HK-2 (cell line): ENCODE data around the gene MASP1.
"Not testable (repeated sequence)": the region's sequence is repeated elsewhere in the genome, so short reads cannot be mapped to it uniquely, and the experiment has no call there.

ENCODE experiments used
- DNase-seq: peaks from one replicate; pipeline ENCODE4 v3.0.0-alpha.2; 2018; ENCODE audit not compliant: unreplicated experiment

Gene MASP1

DNA sequence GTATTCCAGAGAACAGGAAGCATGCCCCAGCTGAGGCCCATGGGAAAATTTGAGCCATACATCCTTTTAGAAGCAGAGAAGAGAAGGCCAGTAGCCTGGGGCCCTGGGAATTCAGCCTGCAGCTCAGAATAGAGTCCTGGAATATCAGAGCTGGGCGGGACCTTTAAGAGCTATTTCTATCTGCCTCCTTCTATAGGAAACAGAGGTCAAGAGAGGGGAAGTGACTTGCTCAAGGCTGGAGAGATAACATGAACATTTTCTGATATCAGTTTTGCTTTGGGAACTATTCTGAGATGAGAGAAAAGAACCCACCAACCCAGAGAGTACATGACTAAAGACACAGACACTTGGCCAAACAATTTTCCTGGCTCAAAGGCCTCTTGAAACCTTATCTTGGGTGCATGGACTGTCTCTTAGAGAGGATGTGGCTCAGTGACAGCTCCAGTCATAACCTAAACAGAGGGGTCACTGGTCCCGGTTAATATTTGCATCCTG lies 26.0 kb downstream of the MASP1 start:
- DNase-seq: no peak

DNA sequence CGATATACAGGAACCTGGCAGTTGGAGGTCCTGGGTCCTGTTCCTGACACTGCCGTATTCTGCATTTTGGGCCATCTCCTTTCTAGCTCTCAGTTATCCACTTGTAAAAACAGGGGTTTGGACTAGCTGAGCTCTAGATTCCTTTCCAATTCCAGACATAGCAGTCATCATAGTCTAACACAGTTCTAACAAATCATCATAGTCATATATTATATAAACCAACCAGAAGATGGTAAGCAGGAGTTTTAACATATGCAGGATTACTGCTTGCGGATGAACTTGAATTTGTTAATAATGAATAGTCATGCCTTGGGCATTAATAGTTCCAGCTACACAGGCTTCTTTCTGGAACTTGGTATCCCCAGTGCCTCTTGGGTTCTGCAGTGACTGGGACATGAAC lies 26.6 kb downstream of the MASP1 start:
- no peak for DNase-seq

DNA sequence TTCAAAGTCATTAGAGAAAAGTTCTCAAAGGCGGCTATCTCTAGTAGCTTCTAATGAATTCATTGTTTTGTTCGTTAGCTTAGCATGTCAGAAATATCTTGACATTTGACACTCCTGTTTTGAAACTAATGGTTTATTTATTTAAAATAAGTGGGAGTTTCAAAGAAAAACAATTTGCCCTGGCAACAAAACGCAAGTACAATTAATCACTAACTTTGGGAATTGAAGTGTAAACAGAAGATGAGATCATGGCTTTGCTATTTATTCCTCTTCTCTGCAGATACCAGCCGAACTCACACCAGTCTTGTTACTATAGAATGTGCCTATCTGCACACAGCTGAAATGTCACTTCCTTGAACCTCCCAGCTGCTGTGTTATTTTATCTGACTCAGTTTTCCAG lies 27.5 kb downstream of the MASP1 start:
- DNase-seq: no peak

DNA sequence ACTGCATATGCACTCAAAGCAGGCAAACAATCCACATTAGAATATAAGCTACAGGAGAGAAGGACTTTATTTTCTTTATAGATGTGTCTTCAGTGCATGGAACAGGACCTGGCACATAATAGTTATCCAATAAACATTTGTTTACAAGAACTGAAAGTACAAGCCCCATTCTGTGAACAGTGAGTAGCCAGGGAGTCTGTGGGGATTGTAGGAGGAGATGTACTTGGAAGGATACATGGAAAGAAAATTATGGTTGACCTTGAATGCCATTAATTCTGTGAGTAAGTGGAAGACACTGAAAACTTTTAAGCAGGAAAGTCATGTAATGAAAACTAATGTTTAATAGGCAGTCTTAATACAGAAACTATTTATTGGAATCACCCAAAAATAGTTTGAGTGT lies 28.3 kb downstream of the MASP1 start:
- DNase-seq: no peak

DNA sequence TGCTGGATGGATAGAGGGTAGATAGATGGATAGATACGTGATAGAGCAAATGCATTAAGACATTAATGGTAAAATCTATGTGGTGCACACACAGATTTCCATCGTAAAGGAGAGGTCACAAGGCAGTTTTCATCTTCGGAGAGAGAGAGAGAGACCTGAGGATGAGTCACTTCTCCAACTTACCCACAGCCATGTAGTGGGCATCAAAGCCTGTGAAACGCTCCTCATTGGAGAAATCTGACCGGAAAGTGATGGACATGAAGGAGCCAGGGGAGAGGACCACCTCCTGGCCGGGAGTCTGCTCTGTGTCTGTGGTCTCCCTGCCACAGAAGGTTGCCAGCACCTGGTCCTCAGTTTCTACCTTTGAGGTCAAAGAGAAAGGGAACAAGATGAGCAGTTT lies 29.2 kb downstream of the MASP1 start:
- DNase-seq: no peak

DNA sequence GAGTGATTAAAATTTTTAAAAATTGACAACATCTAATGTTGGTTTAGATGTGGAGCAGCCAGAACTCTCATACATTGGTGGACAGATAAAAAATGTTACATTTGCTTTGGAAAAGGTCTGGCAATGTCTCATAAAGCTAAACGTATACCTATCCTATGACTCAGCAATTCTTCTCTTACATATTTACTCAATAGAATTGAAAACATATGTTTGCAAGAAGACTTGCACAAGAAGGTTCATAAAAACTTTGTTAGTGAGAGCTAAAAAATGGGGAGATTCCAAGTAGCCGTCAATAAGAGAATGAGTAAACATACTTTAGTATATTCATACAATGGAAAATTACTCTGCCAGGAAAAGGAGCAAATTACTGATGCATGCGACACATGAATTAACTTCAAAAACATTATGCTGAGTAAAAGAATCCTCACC lies 30.0 kb downstream of the MASP1 start:
- no peak for DNase-seq

DNA sequence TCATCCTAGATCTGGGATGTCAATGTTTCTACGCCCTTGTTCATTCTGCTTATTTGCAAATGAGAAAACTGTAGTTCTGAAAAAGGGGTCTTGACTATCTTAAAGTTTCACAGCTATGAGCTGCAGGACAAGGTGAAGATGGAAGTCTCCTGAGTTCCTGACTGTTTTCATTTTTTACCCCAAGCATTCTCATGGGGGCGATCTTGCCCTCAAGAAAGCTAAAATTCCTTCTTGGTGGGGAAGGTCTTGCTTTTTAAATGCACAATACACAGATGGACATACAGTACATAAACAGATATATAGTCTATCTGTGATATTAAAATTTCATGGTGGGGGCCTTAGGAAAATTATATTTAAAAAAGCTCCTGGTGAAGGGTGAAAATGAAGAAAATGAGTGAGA lies 32.4 kb downstream of the MASP1 start:
- DNase-seq: no peak

DNA sequence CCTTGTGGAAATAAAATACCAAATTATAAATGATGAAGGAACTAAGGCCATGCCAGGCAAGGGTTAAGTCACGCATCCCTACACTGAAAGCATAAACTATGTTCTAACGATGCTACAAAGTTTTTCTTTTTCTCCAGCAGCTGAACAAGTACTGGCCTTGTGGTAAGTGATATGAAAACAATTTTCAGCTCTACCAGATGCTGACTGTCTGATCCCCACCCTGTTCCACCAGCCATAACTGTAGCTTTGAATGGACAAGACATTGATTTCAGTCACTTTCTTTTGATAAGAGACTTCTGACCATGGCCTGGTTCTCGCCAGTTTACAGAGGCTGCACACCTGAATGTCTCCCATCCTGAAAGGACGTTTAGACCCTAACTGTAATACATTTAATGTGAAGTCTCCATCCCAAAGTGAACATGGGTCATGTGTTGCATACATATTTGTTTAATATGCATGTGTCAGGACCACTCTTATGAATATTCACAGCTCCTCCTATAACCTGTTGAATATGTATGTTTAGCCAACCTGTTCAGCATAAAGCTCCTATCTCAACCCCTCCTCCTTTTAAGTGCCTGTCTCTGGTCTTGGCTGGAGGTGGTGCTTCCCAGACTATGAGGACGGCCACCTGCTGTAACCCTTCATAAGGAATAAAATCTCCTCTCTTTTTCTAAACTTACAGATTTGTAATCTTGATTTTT lies 33.4 kb downstream of the MASP1 start:
- DNase-seq: no peak

DNA sequence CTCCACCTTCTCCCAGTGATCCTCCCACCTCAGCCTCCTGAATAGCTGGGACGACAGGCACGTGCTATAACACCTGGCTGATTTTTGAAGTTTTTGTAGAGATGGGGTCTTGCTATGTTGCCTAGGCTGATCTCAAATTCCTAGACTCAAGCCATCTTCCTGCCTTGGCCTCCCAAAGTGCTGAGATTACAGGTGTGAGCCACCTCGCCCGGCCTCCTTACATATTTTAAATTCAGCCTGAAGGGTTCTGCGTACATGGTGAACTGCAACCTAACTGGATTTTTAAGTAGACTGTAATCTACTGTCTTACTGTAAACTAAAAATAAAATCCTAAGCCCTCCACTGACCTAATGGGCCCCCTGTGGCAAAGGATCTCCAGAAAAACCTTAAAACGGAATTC lies 34.1 kb downstream of the MASP1 start:
- DNase-seq: no peak

DNA sequence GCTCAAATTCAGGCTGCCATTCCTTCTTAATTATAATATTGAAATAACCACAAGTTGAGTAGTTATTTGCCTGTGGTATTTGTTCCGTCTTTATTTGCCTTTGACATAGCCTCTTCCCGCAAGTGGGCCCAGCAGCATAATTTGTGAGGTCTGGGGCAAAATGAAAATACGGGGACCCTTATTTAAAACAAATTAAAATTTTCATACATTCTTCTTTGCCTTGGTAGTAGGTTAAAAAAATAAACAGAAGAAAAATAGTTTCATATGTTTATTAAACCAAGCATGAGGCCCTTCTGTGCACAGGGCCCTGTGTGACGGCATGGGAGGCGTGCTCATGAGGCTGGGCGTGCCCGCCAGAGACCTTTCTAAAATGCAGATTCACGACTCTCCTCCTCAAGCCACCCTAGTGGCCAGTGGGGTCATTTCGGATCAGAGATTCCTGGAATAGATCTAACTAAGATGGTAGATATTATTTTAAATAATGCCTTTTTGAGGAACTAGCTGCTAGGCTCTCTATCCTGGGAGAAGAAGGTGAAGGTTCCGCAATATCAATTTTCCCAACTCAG lies 35.4 kb downstream of the MASP1 start:
- DNase-seq: no peak

DNA sequence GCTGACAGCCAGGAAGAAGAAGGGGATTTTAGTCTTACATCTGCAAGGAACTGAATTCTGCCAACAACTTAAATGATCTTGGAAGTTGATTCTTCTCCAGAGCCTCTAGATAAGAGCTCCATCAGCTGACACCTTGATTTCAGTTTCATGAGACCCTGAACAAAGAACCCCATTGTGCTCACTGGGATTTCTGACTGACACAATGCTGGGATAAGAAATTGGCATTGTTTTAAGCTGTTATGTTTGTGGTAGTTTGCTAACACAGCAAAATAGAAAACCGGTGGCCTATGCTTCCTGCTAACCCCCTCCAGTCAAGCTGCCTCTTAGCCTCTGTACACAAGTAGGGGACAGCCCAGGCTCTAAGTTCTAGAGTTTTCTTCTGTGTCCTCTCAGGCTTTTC lies 36.2 kb downstream of the MASP1 start:
- DNase-seq: no peak

DNA sequence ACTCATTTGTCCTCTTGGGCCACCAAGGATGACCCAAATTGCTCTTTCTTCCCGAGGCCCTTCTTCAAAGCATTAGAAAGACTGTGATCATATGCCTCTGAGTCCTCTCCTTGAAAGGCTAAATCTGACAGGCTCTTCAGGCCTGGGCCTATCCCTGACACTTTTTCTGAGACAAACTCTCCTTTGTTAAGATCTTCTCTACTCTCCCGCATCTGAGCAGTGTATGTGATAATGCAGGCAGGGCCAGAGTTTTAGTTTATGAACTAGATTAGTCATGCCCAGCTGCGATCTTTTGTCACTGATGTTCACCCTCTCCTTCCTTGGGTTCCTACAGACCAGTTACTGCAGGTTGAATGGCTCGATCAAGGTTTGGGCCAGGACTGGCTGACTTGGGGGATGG lies 39.2 kb downstream of the MASP1 start:
- DNase-seq: no peak

DNA sequence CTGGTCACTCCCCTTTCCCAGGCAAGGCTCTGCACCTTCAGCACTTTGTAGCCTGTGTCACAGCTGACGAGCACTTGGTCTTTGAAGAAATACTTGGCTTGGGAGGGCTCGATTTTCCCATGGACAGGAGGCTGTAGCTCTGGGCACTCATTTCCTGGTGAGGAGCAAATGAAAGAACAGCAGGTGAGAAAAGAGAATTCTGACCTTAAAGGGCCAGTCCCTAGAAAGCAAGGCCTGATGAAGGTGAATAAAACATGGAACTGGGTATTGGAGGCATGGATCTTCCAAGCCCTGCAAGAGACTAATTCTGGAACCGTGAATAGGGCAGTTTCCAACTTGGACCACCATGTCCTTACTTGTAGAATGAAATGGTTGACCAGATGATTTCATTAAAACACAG lies 39.9 kb downstream of the MASP1 start:
- no peak for DNase-seq

DNA sequence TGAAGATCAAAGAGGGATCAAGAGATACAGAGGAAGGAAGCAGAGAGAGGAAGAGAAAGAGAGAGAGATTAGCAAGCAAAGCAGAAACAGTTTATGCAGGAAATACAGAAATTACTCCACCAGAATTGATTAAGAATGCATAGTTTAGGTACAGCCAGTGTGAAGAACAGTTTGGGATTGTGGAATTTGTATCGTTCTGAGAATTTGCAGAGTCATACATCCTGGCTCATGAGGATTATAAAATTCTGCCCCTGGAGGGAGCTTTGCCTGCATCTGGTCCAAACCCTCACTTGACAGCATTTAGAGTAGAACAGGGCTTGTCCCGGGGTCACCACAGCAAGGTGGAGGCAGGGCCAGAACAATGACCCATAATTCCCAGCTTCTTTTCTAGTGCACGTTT lies 44.1 kb downstream of the MASP1 start:
- DNase-seq: no peak

DNA sequence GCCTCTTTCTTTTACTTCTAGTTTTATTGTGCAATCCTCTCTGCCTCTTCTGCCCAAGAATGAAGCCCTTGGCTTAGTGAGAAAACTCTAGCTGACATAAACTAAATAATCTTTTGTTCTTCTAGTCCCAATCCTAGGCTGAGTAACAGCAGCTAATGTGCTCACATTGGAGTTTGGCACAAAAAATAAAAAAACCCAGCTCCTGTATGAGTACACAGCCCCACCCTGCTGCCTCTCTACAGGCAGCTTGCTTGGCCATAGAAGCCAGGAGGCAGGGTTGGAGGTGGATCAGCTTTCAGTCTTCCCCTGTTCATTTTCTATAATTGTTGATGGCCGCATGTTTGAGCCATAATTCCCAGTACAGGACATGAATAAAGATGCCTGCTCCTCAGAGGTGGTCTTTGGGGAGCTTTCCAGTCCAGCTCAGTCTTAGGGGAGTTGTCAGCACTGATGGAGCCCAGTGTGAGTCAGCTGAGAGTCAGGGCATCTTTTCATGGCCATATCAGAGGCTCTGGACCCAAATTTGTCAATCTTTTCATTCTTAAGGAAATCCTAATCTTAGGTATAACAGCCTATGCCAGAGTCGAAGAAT lies 47.5 kb downstream of the MASP1 start:
- no peak for DNase-seq

DNA sequence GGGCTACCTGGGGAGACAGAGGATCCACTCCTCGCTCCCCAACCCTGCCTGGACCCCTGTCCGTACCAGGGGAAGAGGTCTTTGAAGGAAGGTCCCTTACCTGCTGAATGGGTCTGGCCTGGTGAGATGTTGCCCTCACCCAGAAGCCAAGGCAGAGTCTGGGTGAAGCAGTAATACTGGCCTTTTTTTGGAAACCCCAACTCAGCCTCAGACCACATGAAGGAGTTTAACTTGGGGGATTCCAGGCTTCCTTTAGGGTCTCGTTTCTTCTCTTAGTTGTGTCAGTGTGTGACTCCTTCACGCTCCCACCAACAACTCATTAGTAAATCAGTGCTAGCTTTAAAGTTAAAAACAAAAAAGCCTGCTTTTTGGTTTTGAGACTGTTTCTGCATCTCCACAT lies 48.6 kb downstream of the MASP1 start:
- DNase-seq: no peak

DNA sequence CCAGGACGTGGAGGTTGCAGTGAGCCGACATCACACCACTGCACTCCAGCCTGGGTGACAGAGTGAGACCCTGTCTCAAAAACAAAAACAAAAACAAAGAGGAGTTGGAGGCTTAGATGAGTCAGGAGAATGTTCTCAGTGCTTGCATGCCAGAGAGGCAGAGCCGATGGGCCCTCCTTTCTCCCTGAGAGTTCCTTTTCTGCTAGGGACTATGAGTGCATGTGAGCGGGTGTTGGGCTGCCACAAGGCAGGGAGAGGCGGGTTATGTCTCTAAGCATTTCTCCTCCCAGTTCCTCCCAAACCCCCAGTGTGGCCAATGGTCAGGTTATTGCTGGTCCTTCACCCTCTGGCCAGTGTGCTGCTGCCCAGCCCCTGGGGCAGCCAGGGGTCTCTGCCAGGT lies 49.1 kb downstream of the MASP1 start:
- no peak for DNase-seq

DNA sequence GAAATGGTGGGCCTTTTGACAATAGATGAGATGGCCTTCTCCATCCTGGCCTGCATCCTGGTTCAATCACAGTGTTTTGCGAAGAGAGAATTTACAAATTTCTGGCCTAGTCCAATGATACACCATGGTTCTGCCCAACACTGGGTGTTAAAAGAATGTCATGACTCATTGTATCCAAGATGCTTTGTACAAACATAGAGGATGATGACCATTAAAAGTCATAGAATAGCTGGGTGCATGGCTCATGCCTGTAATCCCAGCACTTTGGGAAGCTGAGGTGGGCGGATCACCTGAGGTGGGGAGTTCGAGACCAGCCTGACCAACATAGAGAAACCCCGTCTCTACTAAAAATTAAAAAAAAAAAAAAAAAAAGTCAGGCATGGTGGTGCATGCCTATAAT lies 52.7 kb downstream of the MASP1 start:
- DNase-seq: not testable (repeated sequence)

DNA sequence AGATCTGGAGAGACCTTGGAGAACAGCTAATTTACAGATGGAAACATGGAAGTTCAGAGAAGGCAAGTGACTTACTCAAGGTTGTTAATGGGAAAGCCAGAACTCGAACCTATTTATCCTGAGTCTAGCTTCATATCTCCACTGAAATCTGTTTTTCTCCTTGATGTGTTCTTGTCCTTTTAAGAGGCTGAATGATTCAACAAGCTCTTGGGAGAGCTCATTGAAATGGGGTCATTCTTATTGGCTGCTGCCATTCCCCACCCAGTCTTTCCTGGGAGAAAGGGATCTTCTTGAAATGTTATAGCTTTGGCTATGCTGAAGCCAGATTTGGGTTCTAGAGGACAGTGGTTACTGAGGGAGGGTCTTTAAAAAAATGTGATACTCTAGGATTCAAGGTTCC lies 53.3 kb downstream of the MASP1 start:
- DNase-seq: no peak

DNA sequence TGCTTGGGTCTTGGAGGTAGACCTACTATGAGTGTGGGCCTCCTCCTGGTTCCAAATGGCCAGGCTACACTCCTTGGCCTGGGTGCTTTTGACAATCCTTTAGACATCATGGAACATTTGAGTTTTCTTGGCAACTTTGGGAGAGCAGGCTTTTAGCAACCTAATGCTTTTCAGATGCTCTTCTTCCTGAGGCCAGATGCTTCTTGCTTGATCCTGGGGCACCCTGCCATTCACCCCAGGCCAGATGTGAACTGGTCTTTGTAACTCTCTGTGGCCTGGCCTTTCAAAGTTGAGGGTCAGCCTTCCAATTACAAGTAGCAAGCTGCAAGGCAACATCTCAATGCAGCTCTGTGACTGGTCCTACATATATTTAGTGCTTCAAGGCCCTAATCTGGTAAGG lies 53.8 kb downstream of the MASP1 start:
- DNase-seq: no peak

DNA sequence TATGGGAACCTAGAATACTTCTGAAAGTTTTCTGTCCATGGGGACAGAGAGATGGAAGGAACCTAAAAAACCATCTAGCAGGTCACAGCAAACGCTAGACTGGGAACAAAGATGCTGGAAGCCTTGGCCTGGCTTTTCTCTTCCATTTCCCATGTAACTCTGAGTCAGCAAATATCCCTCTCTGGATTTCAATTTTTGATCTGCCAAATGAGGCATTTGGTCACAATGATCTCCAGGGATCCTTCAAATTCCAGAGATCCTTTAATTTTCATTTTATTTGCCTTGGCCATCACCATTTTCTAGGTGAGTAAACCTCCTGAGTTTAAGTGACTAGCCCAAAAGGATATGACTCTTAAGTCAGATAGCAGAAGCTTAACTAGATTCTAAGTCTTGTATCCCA lies 54.6 kb downstream of the MASP1 start:
- no peak for DNase-seq

DNA sequence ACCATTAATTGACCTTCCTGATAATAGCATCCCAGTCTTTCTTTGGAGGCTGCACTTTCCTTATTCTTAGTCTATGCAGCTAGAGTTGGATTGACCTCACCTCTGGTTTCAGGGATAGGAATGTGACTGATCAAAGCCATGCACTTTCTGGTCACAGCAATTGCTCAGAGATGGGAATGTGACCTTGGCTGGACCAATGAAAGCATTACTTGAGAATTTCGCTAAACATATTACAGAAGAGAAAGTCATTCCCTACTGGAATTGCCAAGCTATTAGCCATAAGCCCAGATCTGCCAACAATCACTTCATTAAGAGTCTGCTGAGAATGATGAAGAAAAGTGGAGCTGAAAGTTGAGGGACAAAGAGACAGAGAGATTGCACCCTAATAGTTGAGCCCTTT lies 61.5 kb downstream of the MASP1 start:
- no peak for DNase-seq

DNA sequence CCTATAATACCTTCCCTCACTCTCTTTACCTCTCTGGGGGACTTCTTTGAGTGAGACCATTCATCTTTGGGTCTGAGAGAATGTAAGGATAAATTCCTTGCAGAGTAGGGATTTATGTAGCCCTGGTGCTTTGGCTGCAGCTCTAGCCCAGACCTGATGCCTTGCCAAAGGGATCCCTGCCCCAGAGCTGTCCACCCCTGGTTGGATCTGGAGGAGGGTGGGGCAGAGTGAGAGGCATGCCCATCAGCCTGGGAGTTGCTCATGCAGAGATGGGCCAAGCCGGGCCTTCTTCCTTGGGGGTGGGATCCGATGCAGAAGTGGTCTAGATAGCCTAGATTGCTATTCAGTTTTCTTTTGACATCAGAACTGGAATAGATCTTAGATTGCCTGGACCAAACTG lies 62.8 kb downstream of the MASP1 start:
- no peak for DNase-seq
